ENCODE results near the gene RPS6KC1.

GRCh38 chr1:213106298-213106697, 55.3 kb downstream of the RPS6KC1 start:
- TF ChIP-seq POLR2A (IDR thresholded peaks at IDR 0.05; ENCODE audit: low read depth, low read length) = no peak
- no peak for TF ChIP-seq POU2F2 (IDR thresholded peaks at IDR 0.05; ENCODE audit: low read depth, low read length)
- no peak for TF ChIP-seq TAF1 (IDR thresholded peaks at IDR 0.05; ENCODE audit: low read depth, low read length)
- TF ChIP-seq POLR2AphosphoS5 (IDR thresholded peaks at IDR 0.05; ENCODE audit: low read depth, low read length) = no peak
- TF ChIP-seq PAX5 (IDR thresholded peaks at IDR 0.05; ENCODE audit: insufficient read depth, low read length, severe bottlenecking) = no peak
- TF ChIP-seq SPI1 (IDR thresholded peaks at IDR 0.05; ENCODE audit: low read depth, low read length) = no peak

Measured in GM12891 (cell line).